Gastroesophageal sphincter (tissue), 4 donors: ENCODE data around the gene ATXN7. TPM values are rescaled to one million over a fixed set of nuclear protein-coding genes. Genes with fewer than 3 reads are reported as not detected.

ENCODE experiments used
- ATAC-seq: fragments of 150-250 bp; one replicate; pipeline ENCODE4 v1.9.1; 2016; ENCODE audit warnings: mild to moderate bottlenecking, moderate library complexity
- H3K27ac ChIP-seq, 4 donors: fragments of 200-600 bp; sonication (generic) in 3 of 4; 1 replicate in 3 of 4; 2 replicates in 1 of 4; pipeline ENCODE4 v1.5.1; 2016 to 2019
- H3K27me3 ChIP-seq: fragments of 200-600 bp; sonication (generic); one replicate; pipeline ENCODE4 v1.5.1; 2019
- H3K36me3 ChIP-seq, 2 donors: fragments of 200-600 bp; sonication (generic); one replicate each; pipeline ENCODE4 v1.5.1; 2019; ENCODE audit warnings: control low read depth in 1 of 2
- H3K4me1 ChIP-seq, 3 donors: fragments of 200-600 bp; sonication (generic); 1 replicate in 2 of 3; 2 replicates in 1 of 3; pipeline ENCODE4 v1.5.1; 2016 to 2019; ENCODE audit warnings: control low read depth in 2 of 3
- H3K4me3 ChIP-seq, 2 donors: fragments of 200-600 bp; sonication (generic); one replicate each; pipeline ENCODE4 v1.5.1; 2019; ENCODE audit warnings: mild to moderate bottlenecking in 1 of 2, moderate library complexity in 1 of 2
- H3K9me3 ChIP-seq, 3 donors: fragments of 200-600 bp; sonication (generic); one replicate each; pipeline ENCODE4 v1.5.1; 2017 to 2019; ENCODE audit warnings: control low read depth in 2 of 3
- EP300 ChIP-seq: sonication (generic); formaldehyde crosslinking; IDR thresholded peaks from one replicate; pipeline ENCODE4 v1.6.1; 2017; ENCODE audit warnings: antibody characterized with exemption, mild to moderate bottlenecking
- POLR2A ChIP-seq, 2 donors: fragments of 450-650 bp; IDR thresholded peaks; one replicate each; pipeline ENCODE4 v1.6.1; 2017; ENCODE audit warnings: antibody characterized with exemption in 2 of 2, mild to moderate bottlenecking in 2 of 2, moderate library complexity in 1 of 2
- POLR2AphosphoS5 ChIP-seq: sonication (generic); formaldehyde crosslinking; IDR thresholded peaks from one replicate; pipeline ENCODE4 v1.6.1; 2017; ENCODE audit warnings: antibody characterized with exemption
- WGBS, 2 donors: methylation state at CpG; one replicate each; pipeline ENCODE4 v1.1.5; 2018; ENCODE audit warnings: low coverage in 1 of 2; 5-methylcytosine and 5-hydroxymethylcytosine counted together
- total RNA-seq, 4 donors: library from RNA; depleted of rRNA; stranded (reverse); fragments of >200 nt; gene quantifications; one replicate each; pipeline ENCODE4 v1.1.0, GENCODE V29; 2016
- TF ChIP-seq, protein P1 (sequence below), 4 experiments: fragments of 200-600 bp in 2 of 4; fragments of 450-650 bp in 2 of 4; sonication (generic) in 1 of 4; IDR thresholded peaks; one replicate each; pipeline ENCODE4 v1.5.1; 2017 to 2019; ENCODE audit warnings: antibody characterized with exemption in 4 of 4, mild to moderate bottlenecking in 2 of 4, moderate library complexity in 2 of 4

The ATXN7 gene
- total RNA-seq, 4 donors from 2014 or later = 15.5 to 36.3 (median 19.8) TPM

DNA sequence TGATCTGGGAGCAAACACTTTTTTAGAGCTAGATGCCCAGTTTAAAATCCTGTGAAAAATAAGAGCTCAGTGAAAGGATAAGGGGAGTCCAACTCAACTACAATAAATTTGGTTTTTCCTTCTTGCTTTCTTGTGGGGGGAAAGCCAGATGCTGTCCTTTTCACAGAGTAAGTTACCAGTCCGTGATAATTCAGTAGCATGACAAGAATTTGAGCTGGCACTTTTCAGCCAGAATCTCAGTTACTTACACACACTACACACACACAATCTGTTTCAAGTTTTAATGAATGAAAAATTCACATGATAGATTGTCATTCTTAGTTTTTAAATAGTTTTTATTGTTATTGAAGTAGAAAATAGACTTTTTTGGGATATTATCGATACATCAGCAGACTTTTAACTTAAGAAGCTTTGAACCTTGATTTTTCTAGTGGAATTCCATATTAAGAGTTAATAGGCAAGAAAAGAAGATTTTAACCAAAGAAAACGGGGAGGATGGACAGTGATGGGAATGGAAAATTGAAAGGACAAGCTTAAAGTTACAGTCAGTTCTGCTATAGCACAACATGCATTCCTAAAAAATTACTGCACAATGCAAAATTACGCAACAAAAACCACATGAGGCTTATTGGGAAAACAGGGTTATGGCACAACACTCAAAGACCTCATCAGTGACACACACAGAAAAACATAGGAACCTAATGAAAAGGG is 112.6 kb downstream of the ATXN7 start:
- no peak overlapping the region for H3K4me3 ChIP-seq
- 72 to 76% methylated on average over 4 of the region's 4 CpGs for WGBS, 2 donors
- TF ChIP-seq POLR2A (IDR thresholded peaks at IDR 0.05) (no peak), POLR2AphosphoS5 (peak; percentile 72)
- H3K27me3 ChIP-seq = no peaks in the 10 kb centered on the region
- H3K4me1 ChIP-seq = peaks cover 24 to 77% (median 30%) of the 10 kb centered on the region in 3 donors
- ATAC-seq = peak; percentile 83
- peaks cover 0 to 16% of the 10 kb centered on the region in 2 donors for H3K36me3 ChIP-seq
- no peaks in the 10 kb centered on the region for H3K9me3 ChIP-seq
- H3K27ac ChIP-seq = peak overlapping the region in 2 of 4 donors; percentile 32 to 44

DNA sequence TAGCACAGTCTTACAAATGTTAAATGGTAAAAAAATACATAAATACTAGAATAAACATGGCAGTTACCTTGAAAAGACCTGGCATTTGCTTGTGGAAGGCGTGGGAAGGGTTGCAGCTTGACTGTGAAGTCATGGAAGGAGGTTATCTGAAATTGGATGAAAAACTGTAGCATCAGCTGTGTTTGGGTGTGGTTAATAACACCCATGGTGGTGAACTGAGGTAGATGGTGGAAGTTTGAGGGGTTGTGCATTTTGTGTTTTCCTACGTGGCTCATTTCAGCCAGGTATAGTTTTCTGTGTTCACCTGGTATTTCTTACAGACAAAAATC is 113.2 kb downstream of the ATXN7 start:
- Histone ChIP-seq H3K27ac (peak overlapping the region in 1 of 4 donors; percentile 32), H3K27me3 (no peaks in the 10 kb centered on the region), H3K36me3 (peaks cover 0 to 21% of the 10 kb centered on the region in 2 donors), H3K9me3 (no peaks in the 10 kb centered on the region), H3K4me3 (no peak overlapping the region), H3K4me1 (peaks cover 21 to 72% (median 30%) of the 10 kb centered on the region in 3 donors)
- WGBS, 2 donors = 77 to 80% methylated on average over 2 of the region's 2 CpGs
- no peak for ATAC-seq
- TF ChIP-seq POLR2AphosphoS5 = no peak
- TF ChIP-seq, protein P1, sequence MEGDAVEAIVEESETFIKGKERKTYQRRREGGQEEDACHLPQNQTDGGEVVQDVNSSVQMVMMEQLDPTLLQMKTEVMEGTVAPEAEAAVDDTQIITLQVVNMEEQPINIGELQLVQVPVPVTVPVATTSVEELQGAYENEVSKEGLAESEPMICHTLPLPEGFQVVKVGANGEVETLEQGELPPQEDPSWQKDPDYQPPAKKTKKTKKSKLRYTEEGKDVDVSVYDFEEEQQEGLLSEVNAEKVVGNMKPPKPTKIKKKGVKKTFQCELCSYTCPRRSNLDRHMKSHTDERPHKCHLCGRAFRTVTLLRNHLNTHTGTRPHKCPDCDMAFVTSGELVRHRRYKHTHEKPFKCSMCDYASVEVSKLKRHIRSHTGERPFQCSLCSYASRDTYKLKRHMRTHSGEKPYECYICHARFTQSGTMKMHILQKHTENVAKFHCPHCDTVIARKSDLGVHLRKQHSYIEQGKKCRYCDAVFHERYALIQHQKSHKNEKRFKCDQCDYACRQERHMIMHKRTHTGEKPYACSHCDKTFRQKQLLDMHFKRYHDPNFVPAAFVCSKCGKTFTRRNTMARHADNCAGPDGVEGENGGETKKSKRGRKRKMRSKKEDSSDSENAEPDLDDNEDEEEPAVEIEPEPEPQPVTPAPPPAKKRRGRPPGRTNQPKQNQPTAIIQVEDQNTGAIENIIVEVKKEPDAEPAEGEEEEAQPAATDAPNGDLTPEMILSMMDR (IDR thresholded peaks at IDR 0.05) = no peak
- TF ChIP-seq POLR2A (IDR thresholded peaks at IDR 0.05) = no peak
- no peak for TF ChIP-seq EP300

DNA sequence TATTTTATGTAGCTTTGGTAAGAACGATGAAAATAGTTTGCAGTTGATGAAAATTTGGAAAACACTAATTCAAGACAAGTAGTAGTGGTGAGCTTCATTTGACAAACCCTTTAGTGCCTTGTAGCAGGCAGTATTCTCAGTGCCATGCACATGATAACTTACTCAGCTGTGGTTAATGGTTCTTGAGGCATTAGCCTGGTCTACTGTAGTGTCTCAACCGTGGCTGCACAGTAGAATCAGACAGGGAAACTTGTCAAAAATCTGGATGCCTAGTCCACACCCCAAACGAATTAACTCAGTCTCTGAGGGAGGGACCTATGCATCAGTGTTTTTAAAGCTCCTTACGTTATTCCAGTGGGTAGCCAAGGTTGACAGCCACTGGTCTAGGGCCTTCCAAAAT is 114.2 kb downstream of the ATXN7 start:
- H3K9me3 ChIP-seq = no peaks in the 10 kb centered on the region
- H3K36me3 ChIP-seq = peaks cover 0 to 31% of the 10 kb centered on the region in 2 donors
- H3K27me3 ChIP-seq = no peaks in the 10 kb centered on the region
- ATAC-seq = no peak
- TF ChIP-seq, protein P1 (IDR thresholded peaks at IDR 0.05) = no peak
- TF ChIP-seq EP300 (no peak), POLR2A (IDR thresholded peaks at IDR 0.05) (no peak), POLR2AphosphoS5 (no peak)
- WGBS, 2 donors = 62 to 87% methylated on average over 3 of the region's 4 CpGs
- H3K4me3 ChIP-seq = no peak overlapping the region
- H3K4me1 ChIP-seq = peaks cover 16 to 62% (median 26%) of the 10 kb centered on the region in 3 donors
- H3K27ac ChIP-seq = no peak overlapping the region

DNA sequence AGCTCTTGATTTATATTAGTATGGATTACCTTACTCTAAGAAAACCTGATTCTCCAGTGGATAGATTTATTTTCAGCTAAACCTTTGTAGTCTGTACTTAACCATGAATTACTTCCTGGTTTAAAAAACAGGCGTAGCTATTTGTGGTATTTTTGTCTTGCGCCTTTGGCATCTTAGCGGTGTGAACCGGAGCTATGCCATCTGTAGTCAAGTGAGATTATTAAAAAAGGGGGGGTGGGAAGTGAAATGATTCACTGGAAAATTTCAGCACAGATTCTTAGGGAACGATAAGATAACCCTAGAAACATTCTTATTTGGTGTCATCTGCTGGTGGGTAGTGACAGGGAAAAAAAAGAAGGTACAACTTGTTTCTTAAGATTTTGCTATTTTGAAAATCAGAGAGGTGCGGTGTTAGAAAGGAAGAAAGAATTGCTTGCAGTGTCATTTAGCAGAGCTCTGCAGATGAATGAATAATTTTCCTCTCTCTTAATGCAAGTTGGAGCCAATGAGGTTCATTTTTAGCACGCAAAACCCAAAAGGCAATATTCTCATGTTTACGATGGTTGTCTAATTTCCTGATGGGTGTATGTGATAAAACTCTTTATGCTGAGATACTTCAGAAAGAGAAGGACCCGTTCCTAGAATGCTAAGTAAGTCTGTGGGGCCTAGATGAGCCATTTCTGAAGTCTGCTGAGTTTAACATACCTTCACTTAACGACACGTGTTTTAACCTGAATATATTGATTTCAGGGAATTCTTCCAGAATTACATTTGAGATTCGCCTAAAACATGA is 115.6 kb downstream of the ATXN7 start:
- Histone ChIP-seq H3K9me3 (no peaks in the 10 kb centered on the region), H3K27me3 (no peaks in the 10 kb centered on the region), H3K27ac (no peak overlapping the region), H3K36me3 (peaks cover 0 to 44% of the 10 kb centered on the region in 2 donors), H3K4me3 (no peak overlapping the region), H3K4me1 (peaks cover 16 to 49% (median 22%) of the 10 kb centered on the region in 3 donors)
- 69 to 81% methylated on average over 9 to 12 of the region's 12 CpGs for WGBS, 2 donors
- ATAC-seq = no peak
- TF ChIP-seq, protein P1 (IDR thresholded peaks at IDR 0.05) = no peak
- TF ChIP-seq EP300 (no peak), POLR2A (IDR thresholded peaks at IDR 0.05) (no peak), POLR2AphosphoS5 (no peak)

DNA sequence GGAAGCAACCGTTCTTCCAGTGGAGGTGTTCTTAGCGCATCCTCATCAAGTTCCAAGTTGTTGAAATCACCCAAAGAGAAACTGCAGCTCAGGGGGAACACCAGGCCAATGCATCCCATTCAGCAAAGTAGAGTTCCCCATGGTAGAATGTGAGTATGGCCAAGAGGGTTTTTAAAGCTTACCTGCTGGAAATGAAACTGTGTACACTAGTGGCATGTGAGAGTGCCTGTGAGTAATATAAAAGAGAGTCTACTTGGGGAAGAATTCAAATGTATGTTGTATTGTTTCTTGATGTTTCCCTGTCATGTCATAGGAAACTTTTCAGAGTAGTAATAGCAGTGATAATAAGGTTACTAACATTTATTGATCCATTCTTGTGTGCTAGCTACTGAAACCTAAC is 116.4 kb downstream of the ATXN7 start:
- Histone ChIP-seq H3K27ac (no peak overlapping the region), H3K9me3 (no peaks in the 10 kb centered on the region)
- TF ChIP-seq EP300 (no peak), POLR2A (IDR thresholded peaks at IDR 0.05) (no peak), POLR2AphosphoS5 (no peak)
- TF ChIP-seq, protein P1 (IDR thresholded peaks at IDR 0.05) = no peak

More for the DNA sequence above, 116.4 kb downstream of the ATXN7 start:
- Histone ChIP-seq H3K27me3 (no peaks in the 10 kb centered on the region), H3K4me3 (no peak overlapping the region), H3K4me1 (peaks cover 16 to 42% (median 22%) of the 10 kb centered on the region in 3 donors), H3K36me3 (peaks cover 0 to 51% of the 10 kb centered on the region in 2 donors)
- ATAC-seq = no peak
- 90 to 92% methylated on average over 2 of the region's 2 CpGs for whole genome bisulfite sequencing, 2 donors
